Natural killer cell (primary cell): ENCODE results near the gene STIL. TPM values are rescaled to one million over a fixed set of nuclear protein-coding genes. Genes with fewer than 3 reads are reported as not detected.
"Not testable (repeated sequence)": the region's sequence is repeated elsewhere in the genome, so short reads cannot be mapped to it uniquely, and the experiment has no call there.

Experiments used
- ATAC-seq, 3 donors: fragments of 150-1000 bp in 2 of 3; fragments of 200-7000 bp in 1 of 3; cut with Tn5 transposase; 1 replicate in 1 of 3; 2 replicates in 2 of 3; pipeline ENCODE4 v1.10.0; 2021; ENCODE audit warnings: mild to moderate bottlenecking in 2 of 3, moderate library complexity in 2 of 3
- DNase-seq, 2 donors: peaks; one replicate each; pipeline versions ENCODE4 v3.0.0 to v3.0.0-alpha.2; 2013 to 2021; ENCODE audit warnings: mixed read lengths in 1 of 2
- H3K27ac ChIP-seq: one replicate; pipeline ENCODE4 v1.5.1; 2013; ENCODE audit warnings: mild to moderate bottlenecking, low read length
- H3K27me3 ChIP-seq: one replicate; pipeline ENCODE4 v1.6.1; 2013; ENCODE audit warnings: low read length; ENCODE audit not compliant: control insufficient read depth, insufficient read depth
- H3K36me3 ChIP-seq: one replicate; pipeline ENCODE4 v1.6.1; 2013; ENCODE audit warnings: low read length; ENCODE audit not compliant: control insufficient read depth, insufficient read depth
- H3K4me1 ChIP-seq: one replicate; pipeline ENCODE4 v1.6.1; 2013; ENCODE audit warnings: low read length; ENCODE audit not compliant: control insufficient read depth, insufficient read depth
- H3K4me3 ChIP-seq: one replicate; pipeline ENCODE4 v1.5.1; 2013; ENCODE audit warnings: low read length
- H3K9me3 ChIP-seq: one replicate; pipeline ENCODE4 v1.6.1; 2013; ENCODE audit warnings: low read length; ENCODE audit not compliant: control insufficient read depth, insufficient read depth
- H3K27ac Mint-ChIP-seq, 2 donors: one replicate each; pipeline ENCODE4 v1.8.0; 2022; ENCODE audit warnings: mild to moderate bottlenecking in 2 of 2, mixed read lengths in 2 of 2, moderate library complexity in 1 of 2
- H3K27me3 Mint-ChIP-seq, 2 donors: one replicate each; pipeline ENCODE4 v1.8.0; 2022; ENCODE audit warnings: low read depth in 2 of 2, mixed read lengths in 2 of 2
- H3K36me3 Mint-ChIP-seq: one replicate; pipeline ENCODE4 v1.8.0; 2022; ENCODE audit warnings: mixed read lengths
- H3K4me1 Mint-ChIP-seq, 2 donors: one replicate each; pipeline ENCODE4 v1.8.0; 2022; ENCODE audit warnings: mixed read lengths in 2 of 2
- H3K4me3 Mint-ChIP-seq: one replicate; pipeline ENCODE4 v1.8.0; 2022; ENCODE audit warnings: mild to moderate bottlenecking, moderate library complexity, mixed read lengths
- H3K9me3 Mint-ChIP-seq, 2 donors: one replicate each; pipeline ENCODE4 v1.8.0; 2022; ENCODE audit warnings: mixed read lengths in 2 of 2
- CTCF ChIP-seq: fragments of 200-600 bp; IDR thresholded peaks from one replicate; pipeline ENCODE4 v1.8.0; 2022; ENCODE audit warnings: antibody characterized with exemption
- WGBS: methylation state at CpG from one replicate; pipeline ENCODE4 v1.1.7; 2013; ENCODE audit warnings: missing lambda C conversion rate; ENCODE audit not compliant: insufficient coverage; 5-methylcytosine and 5-hydroxymethylcytosine counted together
- intact Hi-C: fragments of 100-400 bp; cut with micrococcal nuclease; formaldehyde crosslinking; loops from one replicate; pipeline ENCODE4 v1.14.2; 2022
- total RNA-seq, 4 donors: library from RNA; stranded (reverse); fragments of 120-200 nt in 1 of 4; gene quantifications; one replicate each; pipeline versions ENCODE4 v1.2.3 to v1.2.4, GENCODE V29; 2013 to 2022

Gene STIL
- total RNA-seq, 3 donors from 2014 or later (not counting 1 experiment from before 2014, with no cell fraction given): 2.1 to 2.9 (median 2.4) TPM

GRCh38 chr1:47323599-47324031 is 9.7 kb upstream of the STIL start:
- no peak overlapping the region for H3K27ac Mint-ChIP-seq

GRCh38 chr1:47319968-47320367 is 6.0 kb upstream of the STIL start:
- ATAC-seq, H3K27ac Mint-ChIP-seq, H3K36me3 Mint-ChIP-seq, H3K4me3 Mint-ChIP-seq, H3K4me3 ChIP-seq, H3K27ac ChIP-seq, intact Hi-C loops, DNase-seq, H3K4me1 Mint-ChIP-seq, H3K4me1 ChIP-seq, H3K9me3 Mint-ChIP-seq, H3K27me3 Mint-ChIP-seq, H3K27me3 ChIP-seq, H3K36me3 ChIP-seq, H3K9me3 ChIP-seq: not testable (repeated sequence)
- 97% methylated on average over 14 of the region's 14 CpGs for WGBS

More at GRCh38 chr1:47323599-47324031, 9.7 kb upstream of the STIL start:
- WGBS: 50% methylated on average over 1 of the region's 1 CpG
- H3K27me3 ChIP-seq: no peaks in the 10 kb centered on the region
- Mint-ChIP-seq H3K4me1 (no peaks in the 10 kb centered on the region), H3K4me3 (no peak overlapping the region), H3K36me3 (no peaks in the 10 kb centered on the region), H3K27me3 (no peaks in the 10 kb centered on the region), H3K9me3 (no peaks in the 10 kb centered on the region)
- H3K4me3 ChIP-seq: no peak overlapping the region
- DNase-seq (no peak), ATAC-seq (no peak)
- intact Hi-C loops: no loop called here
- H3K36me3 ChIP-seq: no peaks in the 10 kb centered on the region
- no peaks in the 10 kb centered on the region for H3K9me3 ChIP-seq
- H3K27ac ChIP-seq: no peak overlapping the region
- no peaks in the 10 kb centered on the region for H3K4me1 ChIP-seq
- TF ChIP-seq CTCF: no peak

DNA sequence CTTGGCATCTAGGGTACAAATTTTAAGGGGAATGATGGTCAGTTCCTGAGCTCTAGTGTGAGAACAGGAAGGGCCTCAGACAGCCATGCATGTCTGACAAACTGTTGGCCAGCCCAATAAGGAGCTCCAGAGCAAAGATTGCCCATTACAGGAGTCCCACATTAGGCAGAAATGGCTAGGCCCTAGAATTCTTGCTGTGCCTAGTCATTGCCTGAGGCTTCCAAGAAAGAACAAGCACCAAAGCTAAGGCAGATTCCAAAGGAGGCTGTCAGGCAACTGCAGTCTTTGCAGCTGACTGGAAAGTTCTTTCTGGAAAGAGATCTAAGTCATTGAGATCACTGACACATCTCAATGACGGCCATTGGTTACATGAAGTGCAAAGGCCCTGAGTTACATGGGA is 3.9 kb upstream of the STIL start:
- no peaks in the 10 kb centered on the region for H3K36me3 ChIP-seq
- H3K9me3 ChIP-seq: no peaks in the 10 kb centered on the region
- no peak overlapping the region for H3K27ac Mint-ChIP-seq
- H3K4me1 ChIP-seq: peaks cover 10% of the 10 kb centered on the region
- ATAC-seq (no peak), DNase-seq (no peak)
- WGBS: 88% methylated on average over 1 of the region's 1 CpG
- no peak overlapping the region for H3K4me3 ChIP-seq
- intact Hi-C loops: no loop called here
- H3K27me3 ChIP-seq: no peaks in the 10 kb centered on the region
- no peak for TF ChIP-seq CTCF
- no peak overlapping the region for H3K27ac ChIP-seq
- no peaks in the 10 kb centered on the region for H3K36me3 Mint-ChIP-seq
- H3K27me3 Mint-ChIP-seq: no peaks in the 10 kb centered on the region
- H3K4me1 Mint-ChIP-seq: peaks cover 13 to 16% of the 10 kb centered on the region in 2 donors
- H3K4me3 Mint-ChIP-seq: no peak overlapping the region
- H3K9me3 Mint-ChIP-seq: no peaks in the 10 kb centered on the region

- H3K27me3 Mint-ChIP-seq: no peaks in the 10 kb centered on the region
- DNase-seq: no peak
- H3K4me1 Mint-ChIP-seq: peaks cover 13 to 22% of the 10 kb centered on the region in 2 donors
- H3K36me3 Mint-ChIP-seq: no peaks in the 10 kb centered on the region
- H3K27ac Mint-ChIP-seq: no peak overlapping the region
- Histone ChIP-seq H3K27ac (no peak overlapping the region), H3K27me3 (no peaks in the 10 kb centered on the region), H3K4me3 (no peak overlapping the region), H3K4me1 (peaks cover 10% of the 10 kb centered on the region), H3K36me3 (no peaks in the 10 kb centered on the region), H3K9me3 (no peaks in the 10 kb centered on the region)
- ATAC-seq: no peak
- TF ChIP-seq CTCF: no peak
- no peaks in the 10 kb centered on the region for H3K9me3 Mint-ChIP-seq
- intact Hi-C loops: no loop called here
- 94% methylated on average over 4 of the region's 4 CpGs for WGBS
- H3K4me3 Mint-ChIP-seq: no peak overlapping the region
These were observed 4.5 kb downstream of the STIL start for GRCh38 chr1:47309427-47309826.
